ENCODE measurements around the gene PTPN4.

DNA sequence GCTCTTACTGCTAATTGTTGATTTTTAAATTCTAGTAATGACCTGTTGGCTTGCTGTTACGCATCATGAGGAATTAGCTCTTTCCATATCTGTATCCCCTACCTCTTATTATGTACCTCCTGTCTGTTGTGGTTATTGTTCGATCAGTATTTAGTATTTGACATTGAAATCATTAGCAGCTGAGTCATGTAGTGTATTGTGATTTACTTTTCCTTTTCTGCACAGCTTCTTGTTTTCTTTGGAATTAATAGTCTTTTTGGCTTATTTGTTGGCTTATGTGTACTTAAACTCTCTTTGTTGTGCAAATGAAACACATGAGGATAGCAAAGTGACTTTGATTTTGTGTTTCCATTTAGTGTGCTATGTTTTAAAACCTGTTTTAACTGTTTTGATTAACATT is 257.5 kb downstream of the PTPN4 start:
- TF ChIP-seq, protein P1, sequence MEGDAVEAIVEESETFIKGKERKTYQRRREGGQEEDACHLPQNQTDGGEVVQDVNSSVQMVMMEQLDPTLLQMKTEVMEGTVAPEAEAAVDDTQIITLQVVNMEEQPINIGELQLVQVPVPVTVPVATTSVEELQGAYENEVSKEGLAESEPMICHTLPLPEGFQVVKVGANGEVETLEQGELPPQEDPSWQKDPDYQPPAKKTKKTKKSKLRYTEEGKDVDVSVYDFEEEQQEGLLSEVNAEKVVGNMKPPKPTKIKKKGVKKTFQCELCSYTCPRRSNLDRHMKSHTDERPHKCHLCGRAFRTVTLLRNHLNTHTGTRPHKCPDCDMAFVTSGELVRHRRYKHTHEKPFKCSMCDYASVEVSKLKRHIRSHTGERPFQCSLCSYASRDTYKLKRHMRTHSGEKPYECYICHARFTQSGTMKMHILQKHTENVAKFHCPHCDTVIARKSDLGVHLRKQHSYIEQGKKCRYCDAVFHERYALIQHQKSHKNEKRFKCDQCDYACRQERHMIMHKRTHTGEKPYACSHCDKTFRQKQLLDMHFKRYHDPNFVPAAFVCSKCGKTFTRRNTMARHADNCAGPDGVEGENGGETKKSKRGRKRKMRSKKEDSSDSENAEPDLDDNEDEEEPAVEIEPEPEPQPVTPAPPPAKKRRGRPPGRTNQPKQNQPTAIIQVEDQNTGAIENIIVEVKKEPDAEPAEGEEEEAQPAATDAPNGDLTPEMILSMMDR (IDR thresholded peaks at IDR 0.05): no peak
- no peak for TF ChIP-seq POLR2A (IDR thresholded peaks at IDR 0.05)

All from body of pancreas (tissue), 4 donors.